SW480 (cell line): ENCODE data around the gene LRRC8A.
"Not testable (repeated sequence)": the region's sequence is repeated elsewhere in the genome, so short reads cannot be mapped to it uniquely, and the experiment has no call there.

Experiments used
- DNase-seq: peaks from one replicate; pipeline ENCODE4 v3.0.0-alpha.2; 2016; ENCODE audit warnings: low spot score

Gene LRRC8A

GRCh38 chr9:128870128-128870940 lies 11.6 kb upstream of the LRRC8A start:
- no peak for DNase-seq

- not testable (repeated sequence) for DNase-seq
Observed at GRCh38 chr9:128870941-128871265, 11.0 kb upstream of the LRRC8A start.

GRCh38 chr9:128877852-128878251 lies 4.1 kb upstream of the LRRC8A start:
- DNase-seq, result peak; percentile 49

GRCh38 chr9:128882677-128883603 lies 1.0 kb downstream of the LRRC8A start:
- no peak for DNase-seq

- no peak for DNase-seq
Observed at GRCh38 chr9:128884164-128884563, 2.2 kb downstream of the LRRC8A start.

GRCh38 chr9:128885376-128885775 lies 3.4 kb downstream of the LRRC8A start:
- DNase-seq, result no peak

GRCh38 chr9:128885798-128886197 lies 3.9 kb downstream of the LRRC8A start:
- DNase-seq, result no peak

GRCh38 chr9:128886211-128886891 lies 4.4 kb downstream of the LRRC8A start:
- DNase-seq, result no peak

- DNase-seq, result no peak
Observed at GRCh38 chr9:128887049-128887448, 5.1 kb downstream of the LRRC8A start.

GRCh38 chr9:128887914-128888350 lies 6.0 kb downstream of the LRRC8A start:
- no peak for DNase-seq

- no peak for DNase-seq
Observed at GRCh38 chr9:128891321-128892220, 9.6 kb downstream of the LRRC8A start.

GRCh38 chr9:128892221-128892921 lies 10.4 kb downstream of the LRRC8A start:
- peak; percentile 93 for DNase-seq

- no peak for DNase-seq
Observed at GRCh38 chr9:128893354-128893753, 11.4 kb downstream of the LRRC8A start.

GRCh38 chr9:128894764-128895163 lies 12.8 kb downstream of the LRRC8A start:
- DNase-seq, result no peak

- DNase-seq, result no peak
Observed at GRCh38 chr9:128895556-128895955, 13.6 kb downstream of the LRRC8A start.

GRCh38 chr9:128898382-128898781 lies 16.4 kb downstream of the LRRC8A start:
- DNase-seq, result no peak

- no peak for DNase-seq
Observed at GRCh38 chr9:128898845-128899565, 17.1 kb downstream of the LRRC8A start.

- DNase-seq, result peak; percentile 92
Observed at GRCh38 chr9:128899566-128900322, 17.8 kb downstream of the LRRC8A start.

GRCh38 chr9:128901379-128901778 lies 19.4 kb downstream of the LRRC8A start:
- no peak for DNase-seq
